Measurements from ENCODE around the gene ACBD6. TPM values are rescaled to one million over a fixed set of nuclear protein-coding genes. Genes with fewer than 3 reads are reported as not detected.

ACBD6 gene
- total and polyA plus RNA-seq, 10 of the 15 experiments (the other 5 are each of a cell fraction or from before 2014, with no cell fraction given), result 15.0 to 67.3 (median 55.0) TPM

- no peak for TF ChIP-seq SMAD1 (IDR thresholded peaks at IDR 0.05; ENCODE audit: low read depth, partially characterized antibody)
- TF ChIP-seq HDAC2 (IDR thresholded peaks at IDR 0.05), result no peak
- TF ChIP-seq RAD51 (IDR thresholded peaks at IDR 0.05), result peak; percentile 91
- TF ChIP-seq FOXK2 (IDR thresholded peaks at IDR 0.05), result no peak
- TF ChIP-seq RCOR1 (conservative IDR thresholded peaks at IDR 0.05; ENCODE audit: low read depth, low read length), result no peak
- no peak for TF ChIP-seq CEBPZ (IDR thresholded peaks at IDR 0.05; ENCODE audit: low read depth, low read length)
- 0 out of 2 replicates have a peak, but pooled peaks have one; percentile 22 for TF ChIP-seq JUND (IDR thresholded peaks at IDR 0.05; ENCODE audit: low read depth, low read length)
- TF ChIP-seq PRDM15 (CRISPR knock-in tag; IDR thresholded peaks at IDR 0.05), result no peak
- TF ChIP-seq ZNF217 (IDR thresholded peaks at IDR 0.05), result peak; percentile 82
- peak; percentile 34 to 63; a peak in 2 of 4 replicates for TF ChIP-seq IKZF2 (IDR thresholded peaks at IDR 0.05)
- peak; percentile 90 for TF ChIP-seq ZBTB11 (CRISPR knock-in tag; IDR thresholded peaks at IDR 0.05)
- TF ChIP-seq RBBP5 (conservative IDR thresholded peaks at IDR 0.05), result peak; percentile 84; the same call in 1 of the 2 replicates
- TF ChIP-seq TAF1 (IDR thresholded peaks at IDR 0.05; ENCODE audit: borderline replicate concordance, low read depth, low read length), result peak; percentile 80
- TF ChIP-seq EGR1 (IDR thresholded peaks at IDR 0.05; ENCODE audit: borderline replicate concordance in 1 of 2, low read depth in 2 of 2, low read length in 2 of 2), result peak; percentile 45 to 80; a peak in 2 of 3 replicates
- peak; percentile 43 for TF ChIP-seq NRF1 (conservative IDR thresholded peaks at IDR 0.05; ENCODE audit: low read depth, low read length)
- no peak; the same call in 1 of the 2 replicates for TF ChIP-seq HDGF (IDR thresholded peaks at IDR 0.05)
- peak; percentile 33 for TF ChIP-seq PBX3 (IDR thresholded peaks at IDR 0.05; ENCODE audit: insufficient replicate concordance, low read depth, low read length)
Measured at GRCh38 chr1:180502361-180503279, at the start of gene ACBD6 (continued).

Data from GM12878 (cell line).